Liver (tissue), 9 donors: ENCODE measurements around the gene BAHCC1. TPM values are rescaled to one million over a fixed set of nuclear protein-coding genes. Genes with fewer than 3 reads are reported as not detected.

Experiments
- DNase-seq: peaks from one replicate; pipeline ENCODE4 v3.0.0-alpha.2; 2017; ENCODE audit warnings: low spot score
- H3K27ac ChIP-seq, 2 donors: one replicate each; pipeline ENCODE4 v1.7.0; 2013; ENCODE audit warnings: inconsistent platforms in 2 of 2, low read length in 2 of 2, control low read depth in 1 of 2, low read depth in 1 of 2, mild to moderate bottlenecking in 1 of 2
- H3K27me3 ChIP-seq, 4 donors: one replicate each; pipeline versions ENCODE4 v1.6.1 to v1.7.0; 2013; ENCODE audit warnings: low read length in 3 of 4, inconsistent platforms in 1 of 4, mild to moderate bottlenecking in 1 of 4, moderate library complexity in 1 of 4; ENCODE audit not compliant: control insufficient read depth in 4 of 4, insufficient read depth in 4 of 4
- H3K36me3 ChIP-seq, 4 donors: one replicate each; pipeline versions ENCODE4 v1.6.1 to v1.7.0; 2013; ENCODE audit warnings: low read length in 3 of 4, mild to moderate bottlenecking in 3 of 4, low read depth in 1 of 4, moderate library complexity in 1 of 4; ENCODE audit not compliant: control insufficient read depth in 4 of 4, insufficient read depth in 3 of 4
- H3K4me1 ChIP-seq, 4 donors: one replicate each; pipeline versions ENCODE4 v1.6.1 to v1.7.0; 2013; ENCODE audit warnings: low read length in 3 of 4, mild to moderate bottlenecking in 3 of 4, moderate library complexity in 1 of 4; ENCODE audit not compliant: control insufficient read depth in 4 of 4, insufficient read depth in 4 of 4
- H3K4me3 ChIP-seq, 3 donors: one replicate each; pipeline versions ENCODE4 v1.6.1 to v1.7.0; 2013; ENCODE audit warnings: low read length in 3 of 3, control low read depth in 1 of 3, low read depth in 1 of 3, mild to moderate bottlenecking in 1 of 3
- H3K9ac ChIP-seq, 2 donors: one replicate each; pipeline ENCODE4 v1.7.0; 2013; ENCODE audit warnings: low read length in 2 of 2, mild to moderate bottlenecking in 2 of 2, moderate library complexity in 2 of 2, control low read depth in 1 of 2, low read depth in 1 of 2
- H3K9me3 ChIP-seq, 4 donors: one replicate each; pipeline versions ENCODE4 v1.6.1 to v1.7.0; 2013; ENCODE audit warnings: low read length in 3 of 4; ENCODE audit not compliant: control insufficient read depth in 4 of 4
- ATF3 ChIP-seq: IDR thresholded peaks from 2 replicates; pipeline ENCODE4 v1.6.1; 2016; ENCODE audit warnings: antibody characterized with exemption
- EGR1 ChIP-seq, 2 donors: IDR thresholded peaks; 2 replicates each; pipeline ENCODE4 v1.6.1; 2016 to 2018; ENCODE audit warnings: antibody characterized with exemption in 2 of 2, low read depth in 2 of 2
- FOXA1 ChIP-seq: IDR thresholded peaks from 2 replicates; pipeline ENCODE4 v1.6.1; 2016; ENCODE audit warnings: antibody characterized with exemption
- FOXA2 ChIP-seq: IDR thresholded peaks from 2 replicates; pipeline ENCODE4 v1.6.1; 2016; ENCODE audit warnings: antibody characterized with exemption
- GABPA ChIP-seq, 2 donors: IDR thresholded peaks in 1 of 2; conservative IDR thresholded peaks in 1 of 2; 2 replicates each; pipeline ENCODE4 v1.6.1; 2016; ENCODE audit warnings: antibody characterized with exemption in 2 of 2, mild to moderate bottlenecking in 1 of 2, moderate library complexity in 1 of 2
- HNF4A ChIP-seq, 2 donors: conservative IDR thresholded peaks; 2 replicates each; pipeline ENCODE4 v1.6.1; 2016; ENCODE audit warnings: antibody characterized with exemption in 2 of 2, mild to moderate bottlenecking in 2 of 2
- HNF4G ChIP-seq: IDR thresholded peaks from 2 replicates; pipeline ENCODE4 v1.6.1; 2016; ENCODE audit warnings: antibody characterized with exemption
- JUND ChIP-seq, 2 donors: IDR thresholded peaks; 2 replicates each; pipeline ENCODE4 v1.6.1; 2016; ENCODE audit warnings: antibody characterized with exemption in 2 of 2
- NR2F2 ChIP-seq: IDR thresholded peaks from 2 replicates; pipeline ENCODE4 v1.6.1; 2016; ENCODE audit warnings: antibody characterized with exemption
- RAD21 ChIP-seq, 2 donors: IDR thresholded peaks; 2 replicates each; pipeline ENCODE4 v1.6.1; 2016; ENCODE audit warnings: antibody characterized with exemption in 2 of 2, mild to moderate bottlenecking in 2 of 2
- RXRA ChIP-seq, 2 donors: IDR thresholded peaks; 2 replicates each; pipeline ENCODE4 v1.6.1; 2017 to 2018; ENCODE audit warnings: antibody characterized with exemption in 2 of 2, mild to moderate bottlenecking in 1 of 2
- SP1 ChIP-seq: IDR thresholded peaks from 2 replicates; pipeline ENCODE4 v1.6.1; 2018; ENCODE audit warnings: antibody characterized with exemption, mild to moderate bottlenecking
- TAF1 ChIP-seq: conservative IDR thresholded peaks from 2 replicates; pipeline ENCODE4 v1.6.1; 2016; ENCODE audit warnings: antibody characterized with exemption, mild to moderate bottlenecking
- YY1 ChIP-seq: IDR thresholded peaks from 2 replicates; pipeline ENCODE4 v1.6.1; 2016; ENCODE audit warnings: antibody characterized with exemption, mild to moderate bottlenecking
- ZBTB33 ChIP-seq: IDR thresholded peaks from 2 replicates; pipeline ENCODE4 v1.6.1; 2016; ENCODE audit warnings: antibody characterized with exemption
- WGBS: extraction: QIAGEN DNeasy Blood & Tissue Kit; methylation state at CpG from one replicate; pipeline ENCODE4 v1.1.7; 2013; 5-methylcytosine and 5-hydroxymethylcytosine counted together
- polyA plus RNA-seq, 2 donors: library from polyadenylated mRNA; stranded (reverse) in 1 of 2; unstranded in 1 of 2; fragments of 200-250 nt in 1 of 2; fragments of >200 nt in 1 of 2; fragmentation: Nextera tagmentation in 1 of 2; extraction: Ambion mirVana in 1 of 2; gene quantifications; one replicate each; pipeline versions ENCODE4 v1.2.1 to v1.2.3, GENCODE V29; 2013 to 2015
- total RNA-seq, 2 donors: library from RNA; depleted of rRNA; stranded (reverse); fragments of >200 nt; gene quantifications; one replicate each; pipeline ENCODE4 v1.2.3, GENCODE V29; 2014
- TF ChIP-seq, protein P1 (sequence below): IDR thresholded peaks from 2 replicates; pipeline ENCODE4 v1.6.1; 2016; ENCODE audit warnings: antibody characterized with exemption
- TF ChIP-seq, protein P2 (sequence below): IDR thresholded peaks from 2 replicates; pipeline ENCODE4 v1.6.1; 2016; ENCODE audit warnings: antibody characterized with exemption, mild to moderate bottlenecking
- TF ChIP-seq, protein P3 (sequence below): fragments of 150-350 bp; IDR thresholded peaks from 2 replicates; pipeline ENCODE4 v1.5.1; 2017; ENCODE audit warnings: improper control_type of control experiment, low read depth, low read length; ENCODE audit not compliant: missing input control
- donor health status: healthy.
- donor health status: healthy.
- donor health status: healthy.
- donor health status: healthy.
- donor health status: healthy.

The BAHCC1 gene
- total and polyA plus RNA-seq, 4 donors, result 0.76 to 3.9 (median 2.5) TPM

DNA sequence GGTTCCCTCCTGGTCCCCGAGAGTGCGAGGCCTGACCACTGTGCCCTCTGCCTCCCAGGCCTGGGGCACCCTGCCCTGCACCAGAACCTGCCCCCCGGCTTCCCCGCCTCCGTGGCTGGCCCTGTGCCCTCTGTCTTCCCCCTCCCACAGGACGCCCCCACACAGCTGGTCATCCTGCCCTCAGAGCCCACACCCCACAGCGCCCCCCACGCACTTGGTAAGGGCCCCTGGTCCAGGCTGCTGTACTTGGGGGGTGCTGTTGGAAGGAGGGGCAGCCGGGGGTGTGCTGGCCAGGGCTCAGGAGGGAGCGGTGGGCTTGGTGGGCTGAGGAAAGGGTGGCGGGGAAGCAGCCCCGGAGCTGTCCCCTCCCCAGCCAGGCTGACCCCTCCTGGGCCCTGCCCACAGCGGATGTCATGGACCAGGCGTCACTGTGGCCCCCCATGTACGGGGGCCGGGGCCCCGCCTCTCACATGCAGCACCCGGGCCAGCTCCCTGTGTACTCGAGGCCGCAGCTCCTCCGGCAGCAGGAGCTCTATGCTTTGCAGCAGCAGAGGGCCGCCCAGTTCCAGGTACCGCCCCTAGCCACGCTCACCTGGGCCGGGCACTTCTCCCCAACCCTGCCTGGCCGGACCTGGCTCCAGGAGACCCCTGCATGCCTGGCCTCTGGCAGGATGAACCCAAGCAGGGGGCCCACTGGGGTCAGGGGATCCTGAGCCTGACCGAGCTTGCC is 49.5 kb downstream of the BAHCC1 start (continued):
- TF ChIP-seq, protein P1, sequence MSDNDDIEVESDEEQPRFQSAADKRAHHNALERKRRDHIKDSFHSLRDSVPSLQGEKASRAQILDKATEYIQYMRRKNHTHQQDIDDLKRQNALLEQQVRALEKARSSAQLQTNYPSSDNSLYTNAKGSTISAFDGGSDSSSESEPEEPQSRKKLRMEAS, result no peak

GRCh38 chr17:81445642-81446503 is 50.6 kb downstream of the BAHCC1 start:
- H3K4me1 ChIP-seq, result no peaks in the 10 kb centered on the region
- no peak for DNase-seq
- H3K4me3 ChIP-seq, result no peak overlapping the region
- no peaks in the 10 kb centered on the region for H3K36me3 ChIP-seq
- H3K27me3 ChIP-seq, result no peaks in the 10 kb centered on the region
- H3K9ac ChIP-seq, result no peak overlapping the region
- H3K27ac ChIP-seq, result no peak overlapping the region
- no peak for TF ChIP-seq GABPA (IDR thresholded peaks at IDR 0.05 in 1 of 2, conservative IDR thresholded peaks at IDR 0.05 in 1 of 2)
- TF ChIP-seq ZBTB33, result no peak
- TF ChIP-seq ATF3, result no peak
- no peak for TF ChIP-seq SP1
- no peak for TF ChIP-seq HNF4G
- no peak for TF ChIP-seq JUND (IDR thresholded peaks at IDR 0.05)
- no peak for TF ChIP-seq RAD21 (IDR thresholded peaks at IDR 0.05)
- TF ChIP-seq, protein P2, sequence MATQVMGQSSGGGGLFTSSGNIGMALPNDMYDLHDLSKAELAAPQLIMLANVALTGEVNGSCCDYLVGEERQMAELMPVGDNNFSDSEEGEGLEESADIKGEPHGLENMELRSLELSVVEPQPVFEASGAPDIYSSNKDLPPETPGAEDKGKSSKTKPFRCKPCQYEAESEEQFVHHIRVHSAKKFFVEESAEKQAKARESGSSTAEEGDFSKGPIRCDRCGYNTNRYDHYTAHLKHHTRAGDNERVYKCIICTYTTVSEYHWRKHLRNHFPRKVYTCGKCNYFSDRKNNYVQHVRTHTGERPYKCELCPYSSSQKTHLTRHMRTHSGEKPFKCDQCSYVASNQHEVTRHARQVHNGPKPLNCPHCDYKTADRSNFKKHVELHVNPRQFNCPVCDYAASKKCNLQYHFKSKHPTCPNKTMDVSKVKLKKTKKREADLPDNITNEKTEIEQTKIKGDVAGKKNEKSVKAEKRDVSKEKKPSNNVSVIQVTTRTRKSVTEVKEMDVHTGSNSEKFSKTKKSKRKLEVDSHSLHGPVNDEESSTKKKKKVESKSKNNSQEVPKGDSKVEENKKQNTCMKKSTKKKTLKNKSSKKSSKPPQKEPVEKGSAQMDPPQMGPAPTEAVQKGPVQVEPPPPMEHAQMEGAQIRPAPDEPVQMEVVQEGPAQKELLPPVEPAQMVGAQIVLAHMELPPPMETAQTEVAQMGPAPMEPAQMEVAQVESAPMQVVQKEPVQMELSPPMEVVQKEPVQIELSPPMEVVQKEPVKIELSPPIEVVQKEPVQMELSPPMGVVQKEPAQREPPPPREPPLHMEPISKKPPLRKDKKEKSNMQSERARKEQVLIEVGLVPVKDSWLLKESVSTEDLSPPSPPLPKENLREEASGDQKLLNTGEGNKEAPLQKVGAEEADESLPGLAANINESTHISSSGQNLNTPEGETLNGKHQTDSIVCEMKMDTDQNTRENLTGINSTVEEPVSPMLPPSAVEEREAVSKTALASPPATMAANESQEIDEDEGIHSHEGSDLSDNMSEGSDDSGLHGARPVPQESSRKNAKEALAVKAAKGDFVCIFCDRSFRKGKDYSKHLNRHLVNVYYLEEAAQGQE, result no peak
- no peak for TF ChIP-seq FOXA2
- TF ChIP-seq EGR1 (IDR thresholded peaks at IDR 0.05; ENCODE audit: low read depth in 2 of 2), result no peak
- TF ChIP-seq FOXA1, result no peak
- TF ChIP-seq TAF1, result no peak
- no peak for TF ChIP-seq HNF4A (conservative IDR thresholded peaks at IDR 0.05)
- TF ChIP-seq YY1, result no peak
- no peak for TF ChIP-seq NR2F2
- no peak for TF ChIP-seq RXRA (IDR thresholded peaks at IDR 0.05)
- TF ChIP-seq, protein P1, result no peak
- TF ChIP-seq, protein P3, sequence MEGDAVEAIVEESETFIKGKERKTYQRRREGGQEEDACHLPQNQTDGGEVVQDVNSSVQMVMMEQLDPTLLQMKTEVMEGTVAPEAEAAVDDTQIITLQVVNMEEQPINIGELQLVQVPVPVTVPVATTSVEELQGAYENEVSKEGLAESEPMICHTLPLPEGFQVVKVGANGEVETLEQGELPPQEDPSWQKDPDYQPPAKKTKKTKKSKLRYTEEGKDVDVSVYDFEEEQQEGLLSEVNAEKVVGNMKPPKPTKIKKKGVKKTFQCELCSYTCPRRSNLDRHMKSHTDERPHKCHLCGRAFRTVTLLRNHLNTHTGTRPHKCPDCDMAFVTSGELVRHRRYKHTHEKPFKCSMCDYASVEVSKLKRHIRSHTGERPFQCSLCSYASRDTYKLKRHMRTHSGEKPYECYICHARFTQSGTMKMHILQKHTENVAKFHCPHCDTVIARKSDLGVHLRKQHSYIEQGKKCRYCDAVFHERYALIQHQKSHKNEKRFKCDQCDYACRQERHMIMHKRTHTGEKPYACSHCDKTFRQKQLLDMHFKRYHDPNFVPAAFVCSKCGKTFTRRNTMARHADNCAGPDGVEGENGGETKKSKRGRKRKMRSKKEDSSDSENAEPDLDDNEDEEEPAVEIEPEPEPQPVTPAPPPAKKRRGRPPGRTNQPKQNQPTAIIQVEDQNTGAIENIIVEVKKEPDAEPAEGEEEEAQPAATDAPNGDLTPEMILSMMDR, result no peak
- no peaks in the 10 kb centered on the region for H3K9me3 ChIP-seq
- 91% methylated on average over 30 of the region's 30 CpGs for WGBS
